Fibroblast of lung (primary cell): ENCODE data around the gene FGFBP1. TPM values are rescaled to one million over a fixed set of nuclear protein-coding genes. Genes with fewer than 3 reads are reported as not detected.
A peak's percentile ranks its signal among the peaks of the same experiment; 100 is the strongest.

Experiments used
- DNase-seq, 2 donors: peaks; one replicate each; pipeline versions ENCODE4 v3.0.0 to v3.0.0-alpha.2; 2010; ENCODE audit warnings: low read depth in 2 of 2
- H2AFZ ChIP-seq: 2 replicates; pipeline ENCODE4 v1.5.1; 2012; ENCODE audit warnings: low read length, control low read depth, inconsistent platforms
- H3K27ac ChIP-seq: 2 replicates; pipeline ENCODE4 v1.5.1; 2011; ENCODE audit warnings: low read length, control low read depth; ENCODE audit not compliant: insufficient read depth
- H3K27me3 ChIP-seq: 2 replicates; pipeline ENCODE4 v1.5.1; 2011; ENCODE audit warnings: mild to moderate bottlenecking, low read length; ENCODE audit not compliant: control insufficient read depth, insufficient read depth
- H3K36me3 ChIP-seq: 2 replicates; pipeline ENCODE4 v1.5.1; 2011; ENCODE audit warnings: low read length; ENCODE audit not compliant: control insufficient read depth, insufficient read depth
- H3K4me1 ChIP-seq: 2 replicates; pipeline ENCODE4 v1.5.1; 2011; ENCODE audit warnings: low read length; ENCODE audit not compliant: control insufficient read depth, insufficient read depth; ENCODE audit errors: extremely low read depth
- H3K4me2 ChIP-seq: 2 replicates; pipeline ENCODE4 v1.5.1; 2011; ENCODE audit warnings: low read length, control low read depth; ENCODE audit not compliant: insufficient read depth; ENCODE audit errors: extremely low read depth
- H3K4me3 ChIP-seq, 4 experiments: fragments of 200-600 bp in 1 of 4; sonication (generic) in 1 of 4; replicated peaks in 1 of 4; 2 replicates each; pipeline ENCODE4 v1.5.1; 2011 to 2016; ENCODE audit warnings: low read length in 4 of 4, low read depth in 3 of 4, mild to moderate bottlenecking in 3 of 4, control low read depth in 2 of 4, inconsistent platforms in 1 of 4, mixed read lengths in 1 of 4; ENCODE audit not compliant: insufficient read depth in 1 of 4; ENCODE audit errors: control extremely low read depth in 1 of 4
- H3K79me2 ChIP-seq: 2 replicates; pipeline ENCODE4 v1.5.1; 2012; ENCODE audit warnings: mild to moderate bottlenecking, low read length, inconsistent platforms; ENCODE audit not compliant: control insufficient read depth, insufficient read depth
- H3K9ac ChIP-seq: 2 replicates; pipeline ENCODE4 v1.5.1; 2011; ENCODE audit warnings: mild to moderate bottlenecking, low read length, control low read depth; ENCODE audit not compliant: insufficient read depth
- H3K9me3 ChIP-seq: 2 replicates; pipeline ENCODE4 v1.5.1; 2012; ENCODE audit warnings: low read depth, low read length; ENCODE audit not compliant: control insufficient read depth, insufficient read depth
- H4K20me1 ChIP-seq: 2 replicates; pipeline ENCODE4 v1.5.1; 2011; ENCODE audit warnings: low read length; ENCODE audit not compliant: control insufficient read depth, insufficient read depth; ENCODE audit errors: extremely low read depth
- CTCF ChIP-seq, 2 donors: IDR thresholded peaks in 1 of 2; conservative IDR thresholded peaks in 1 of 2; 1 replicate in 1 of 2; 2 replicates in 1 of 2; pipeline ENCODE4 v1.5.1; 2011 to 2012; ENCODE audit warnings: low read length in 2 of 2, control low read depth in 1 of 2, inconsistent platforms in 1 of 2, low read depth in 1 of 2, mild to moderate bottlenecking in 1 of 2
- EZH2 ChIP-seq: IDR thresholded peaks from 2 replicates; pipeline ENCODE4 v1.5.1; 2012; ENCODE audit warnings: low read length, control low read depth, mild to moderate bottlenecking; ENCODE audit errors: missing control alignments
- polyA plus RNA-seq, 2 donors: library from polyadenylated mRNA; depleted of rRNA in 1 of 2; stranded (reverse) in 1 of 2; unstranded in 1 of 2; fragments of >200 nt; gene quantifications; 2 replicates each; pipeline ENCODE4 v1.2.1, GENCODE V29; 2011 to 2012; ENCODE audit warnings: missing spikeins in 1 of 2
- total RNA-seq: library from RNA; depleted of rRNA; stranded (reverse); fragments of >200 nt; gene quantifications from 2 replicates; pipeline ENCODE4 v1.2.1, GENCODE V29; 2014

The FGFBP1 gene
- total and polyA plus RNA-seq, 2 donors (not counting 1 experiment from before 2014, with no cell fraction given): not detected

- TF ChIP-seq EZH2 (no peak), CTCF (conservative IDR thresholded peaks at IDR 0.05 in 1 of 2, IDR thresholded peaks at IDR 0.05 in 1 of 2; ENCODE audit: low read depth in 1 of 2, low read length in 2 of 2) (no peak)
- Histone ChIP-seq H4K20me1 (no peaks in the 10 kb centered on the region), H2AFZ (no peak overlapping the region)
Observed at GRCh38 chr4:15928883-15929282, 9.7 kb downstream of the FGFBP1 start.

GRCh38 chr4:15926486-15926885 is 12.1 kb downstream of the FGFBP1 start:
- Histone ChIP-seq H3K4me1 (peaks cover 4% of the 10 kb centered on the region), H3K4me2 (no peak overlapping the region), H4K20me1 (no peaks in the 10 kb centered on the region), H3K36me3 (no peaks in the 10 kb centered on the region), H3K27ac (no peak overlapping the region), H3K4me3 (no peak overlapping the region), H3K9ac (no peak overlapping the region), H3K27me3 (no peaks in the 10 kb centered on the region), H3K9me3 (no peaks in the 10 kb centered on the region), H2AFZ (no peak overlapping the region), H3K79me2 (no peaks in the 10 kb centered on the region)
- DNase-seq: peak in 1 of 2 donors; percentile 52
- TF ChIP-seq EZH2 (no peak), CTCF (conservative IDR thresholded peaks at IDR 0.05 in 1 of 2, IDR thresholded peaks at IDR 0.05 in 1 of 2; ENCODE audit: low read depth in 1 of 2, low read length in 2 of 2) (no peak)

More at GRCh38 chr4:15928883-15929282, 9.7 kb downstream of the FGFBP1 start:
- no peaks in the 10 kb centered on the region for H3K9me3 ChIP-seq
- no peaks in the 10 kb centered on the region for H3K27me3 ChIP-seq
- H3K27ac ChIP-seq: no peak overlapping the region
- H3K79me2 ChIP-seq: no peaks in the 10 kb centered on the region
- H3K4me2 ChIP-seq: no peak overlapping the region
- no peak overlapping the region for H3K9ac ChIP-seq
- H3K4me1 ChIP-seq: no peaks in the 10 kb centered on the region
- no peak for DNase-seq
- H3K36me3 ChIP-seq: no peaks in the 10 kb centered on the region
- no peak overlapping the region for H3K4me3 ChIP-seq

GRCh38 chr4:15925830-15926229 is 12.7 kb downstream of the FGFBP1 start:
- DNase-seq: no peak
- Histone ChIP-seq H3K9me3 (no peaks in the 10 kb centered on the region), H2AFZ (no peak overlapping the region), H3K4me3 (no peak overlapping the region), H3K36me3 (no peaks in the 10 kb centered on the region), H3K4me1 (peaks cover 8% of the 10 kb centered on the region), H3K27ac (no peak overlapping the region), H3K27me3 (no peaks in the 10 kb centered on the region), H3K79me2 (no peaks in the 10 kb centered on the region), H3K4me2 (no peak overlapping the region), H3K9ac (no peak overlapping the region), H4K20me1 (no peaks in the 10 kb centered on the region)
- TF ChIP-seq CTCF (conservative IDR thresholded peaks at IDR 0.05 in 1 of 2, IDR thresholded peaks at IDR 0.05 in 1 of 2; ENCODE audit: low read depth in 1 of 2, low read length in 2 of 2) (no peak), EZH2 (no peak)
